IPS-15b (cell line): ENCODE measurements around the gene CDCA3.

Experiments
- H3K27me3 ChIP-seq: one replicate; pipeline ENCODE4 v1.6.1; 2013; ENCODE audit warnings: low read length; ENCODE audit not compliant: control insufficient read depth, insufficient read depth
- H3K36me3 ChIP-seq: one replicate; pipeline ENCODE4 v1.6.1; 2013; ENCODE audit warnings: low read length; ENCODE audit not compliant: control insufficient read depth, insufficient read depth
- H3K4me1 ChIP-seq: one replicate; pipeline ENCODE4 v1.6.1; 2013; ENCODE audit warnings: mild to moderate bottlenecking, low read length; ENCODE audit not compliant: control insufficient read depth, insufficient read depth
- H3K4me3 ChIP-seq: one replicate; pipeline ENCODE4 v1.5.1; 2013; ENCODE audit warnings: low read depth, low read length
- H3K9ac ChIP-seq: one replicate; pipeline ENCODE4 v1.6.1; 2013; ENCODE audit warnings: low read depth, mild to moderate bottlenecking, low read length
- H3K9me3 ChIP-seq: one replicate; pipeline ENCODE4 v1.6.1; 2013; ENCODE audit warnings: mild to moderate bottlenecking, low read length; ENCODE audit not compliant: control insufficient read depth, insufficient read depth

The CDCA3 gene

DNA sequence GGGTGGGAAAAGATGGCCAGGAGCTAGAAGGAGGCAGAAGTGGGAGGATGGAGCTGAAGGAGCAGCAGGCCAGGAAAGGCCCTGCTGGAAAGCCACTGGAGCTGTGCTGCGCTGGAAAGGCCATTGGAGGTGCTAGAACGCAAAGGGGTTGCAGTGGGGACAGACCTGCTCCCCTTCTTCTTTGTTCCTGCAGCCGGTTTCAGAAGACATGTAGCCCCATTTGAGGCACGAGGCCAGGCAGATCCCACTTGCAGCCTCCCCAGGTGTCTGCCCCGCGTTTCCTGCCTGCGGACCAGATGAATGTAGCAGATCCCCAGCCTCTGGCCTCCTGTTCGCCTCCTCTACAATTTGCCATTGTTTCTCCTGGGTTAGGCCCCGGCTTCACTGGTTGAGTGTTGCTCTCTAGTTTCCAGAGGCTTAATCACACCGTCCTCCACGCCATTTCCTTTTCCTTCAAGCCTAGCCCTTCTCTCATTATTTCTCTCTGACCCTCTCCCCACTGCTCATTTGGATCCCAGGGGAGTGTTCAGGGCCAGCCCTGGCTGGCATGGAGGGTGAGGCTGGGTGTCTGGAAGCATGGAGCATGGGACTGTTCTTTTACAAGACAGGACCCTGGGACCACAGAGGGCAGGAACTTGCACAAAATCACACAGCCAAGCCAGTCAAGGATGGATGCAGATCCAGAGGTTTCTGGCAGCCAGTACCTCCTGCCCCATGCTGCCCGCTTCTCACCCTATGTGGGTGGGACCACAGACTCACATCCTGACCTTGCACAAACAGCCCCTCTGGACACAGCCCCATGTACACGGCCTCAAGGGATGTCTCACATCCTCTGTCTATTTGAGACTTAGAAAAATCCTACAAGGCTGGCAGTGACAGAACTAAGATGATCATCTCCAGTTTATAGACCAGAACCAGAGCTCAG, 31.7 kb downstream of the CDCA3 start:
- H3K4me3 ChIP-seq, result no peak overlapping the region
- H3K4me1 ChIP-seq, result peaks cover 22% of the 10 kb centered on the region

GRCh38 chr12:6818645-6819044, 32.4 kb downstream of the CDCA3 start:
- Histone ChIP-seq H3K4me3 (no peak overlapping the region), H3K4me1 (peaks cover 22% of the 10 kb centered on the region), H3K9me3 (no peaks in the 10 kb centered on the region), H3K27me3 (peaks cover 29% of the 10 kb centered on the region), H3K36me3 (no peaks in the 10 kb centered on the region), H3K9ac (no peak overlapping the region)

More for the DNA sequence above, 31.7 kb downstream of the CDCA3 start:
- Histone ChIP-seq H3K27me3 (peaks cover 33% of the 10 kb centered on the region), H3K9ac (no peak overlapping the region), H3K36me3 (peaks cover 3% of the 10 kb centered on the region), H3K9me3 (no peaks in the 10 kb centered on the region)

DNA sequence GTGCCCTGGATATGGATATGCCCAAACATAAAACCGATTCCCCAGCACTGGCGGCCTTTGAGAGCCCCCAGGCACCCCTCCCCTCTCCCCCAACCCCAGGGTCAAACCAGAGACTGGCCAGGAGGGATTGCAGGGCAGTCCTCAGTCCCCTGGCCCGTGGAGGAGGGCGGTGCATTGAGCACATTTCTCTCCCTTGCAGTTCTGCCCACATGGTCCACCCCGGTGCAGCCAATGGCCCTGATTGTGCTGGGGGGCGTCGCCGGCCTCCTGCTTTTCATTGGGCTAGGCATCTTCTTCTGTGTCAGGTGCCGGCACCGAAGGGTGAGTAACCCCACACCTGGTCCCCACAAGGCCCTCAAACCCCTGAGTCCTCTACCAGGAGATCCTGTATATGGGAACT, 32.9 kb downstream of the CDCA3 start:
- Histone ChIP-seq H3K9me3 (no peaks in the 10 kb centered on the region), H3K36me3 (no peaks in the 10 kb centered on the region), H3K27me3 (peaks cover 26% of the 10 kb centered on the region), H3K4me3 (no peak overlapping the region), H3K4me1 (peaks cover 22% of the 10 kb centered on the region), H3K9ac (no peak overlapping the region)

DNA sequence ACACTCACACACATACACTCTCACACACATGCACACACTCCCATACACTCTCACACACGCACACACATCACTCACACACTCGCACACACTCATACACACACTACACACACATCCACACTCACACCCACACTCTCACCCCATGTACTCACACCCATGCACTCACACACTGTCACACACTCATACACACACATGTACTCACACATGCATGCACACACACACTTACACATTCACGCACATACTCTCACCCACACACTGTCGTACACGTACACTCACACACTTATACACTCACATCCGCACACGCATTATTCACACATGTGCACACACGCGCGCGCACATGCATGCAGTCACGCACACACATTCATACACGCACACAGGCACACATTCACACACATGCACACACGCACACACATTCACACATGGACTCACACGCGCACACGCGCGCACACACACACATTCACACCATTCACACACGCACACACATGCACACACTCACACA, 33.4 kb downstream of the CDCA3 start:
- Histone ChIP-seq H3K9me3 (no peaks in the 10 kb centered on the region), H3K4me3 (no peak overlapping the region), H3K4me1 (peaks cover 16% of the 10 kb centered on the region), H3K9ac (no peak overlapping the region), H3K36me3 (no peaks in the 10 kb centered on the region), H3K27me3 (peaks cover 21% of the 10 kb centered on the region)

- Histone ChIP-seq H3K9ac (no peak overlapping the region), H3K9me3 (no peaks in the 10 kb centered on the region), H3K4me3 (no peak overlapping the region), H3K27me3 (peaks cover 17% of the 10 kb centered on the region), H3K36me3 (no peaks in the 10 kb centered on the region), H3K4me1 (peaks cover 16% of the 10 kb centered on the region)
These were observed 34.0 kb downstream of the CDCA3 start for GRCh38 chr12:6817098-6817497.

DNA sequence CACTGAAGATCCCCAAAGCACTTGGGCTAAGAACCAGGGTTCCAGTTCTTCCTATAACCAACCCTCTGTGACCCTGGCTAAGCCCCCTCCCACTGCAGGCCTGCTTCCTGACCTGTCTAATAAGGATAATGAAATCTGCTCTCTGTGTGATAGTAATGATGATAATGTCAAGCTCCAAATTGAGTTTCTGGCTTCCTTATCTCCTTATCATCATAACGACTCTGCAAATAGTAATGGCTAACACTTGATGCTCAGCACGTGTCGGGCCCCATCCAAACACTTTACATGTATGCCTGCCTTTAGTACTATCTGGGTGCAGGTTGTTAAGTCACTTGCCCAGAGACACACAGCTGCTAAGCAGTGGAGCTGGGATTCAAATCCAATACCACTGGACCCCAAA, 34.5 kb downstream of the CDCA3 start:
- no peak overlapping the region for H3K9ac ChIP-seq
- H3K4me3 ChIP-seq, result no peak overlapping the region
- H3K9me3 ChIP-seq, result no peaks in the 10 kb centered on the region
- peaks cover 15% of the 10 kb centered on the region for H3K27me3 ChIP-seq
- peaks cover 16% of the 10 kb centered on the region for H3K4me1 ChIP-seq
- no peaks in the 10 kb centered on the region for H3K36me3 ChIP-seq

DNA sequence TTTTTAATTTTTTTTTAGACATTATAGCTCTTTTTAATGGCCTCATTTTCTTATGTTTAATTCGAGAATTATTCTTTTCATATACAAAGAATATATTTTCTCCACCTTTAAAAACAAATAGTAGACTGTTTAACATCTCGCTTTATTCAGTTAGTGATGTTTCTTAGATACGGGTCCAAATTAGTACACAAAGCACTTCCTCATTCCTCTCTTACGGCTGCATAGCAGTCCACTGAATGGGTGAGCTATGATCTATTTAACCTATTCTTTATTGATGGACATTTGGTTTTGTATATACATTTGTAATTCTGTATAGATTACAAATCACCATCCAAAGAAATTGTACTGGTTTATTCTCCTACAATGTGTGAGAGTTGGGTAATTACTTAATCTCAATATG, 37.7 kb downstream of the CDCA3 start:
- Histone ChIP-seq H3K36me3 (no peaks in the 10 kb centered on the region), H3K27me3 (no peaks in the 10 kb centered on the region), H3K4me3 (no peak overlapping the region), H3K4me1 (peaks cover 11% of the 10 kb centered on the region), H3K9ac (no peak overlapping the region), H3K9me3 (no peaks in the 10 kb centered on the region)

- Histone ChIP-seq H3K4me1 (peaks cover 11% of the 10 kb centered on the region), H3K27me3 (no peaks in the 10 kb centered on the region), H3K36me3 (no peaks in the 10 kb centered on the region), H3K9ac (no peak overlapping the region), H3K9me3 (no peaks in the 10 kb centered on the region), H3K4me3 (no peak overlapping the region)
These were observed 40.3 kb downstream of the CDCA3 start for GRCh38 chr12:6810758-6811157.

- peaks cover 11% of the 10 kb centered on the region for H3K4me1 ChIP-seq
- H3K9me3 ChIP-seq, result no peaks in the 10 kb centered on the region
- no peaks in the 10 kb centered on the region for H3K36me3 ChIP-seq
- H3K27me3 ChIP-seq, result no peaks in the 10 kb centered on the region
- H3K4me3 ChIP-seq, result no peak overlapping the region
- H3K9ac ChIP-seq, result no peak overlapping the region
These were observed 42.0 kb downstream of the CDCA3 start for GRCh38 chr12:6809056-6809455.

DNA sequence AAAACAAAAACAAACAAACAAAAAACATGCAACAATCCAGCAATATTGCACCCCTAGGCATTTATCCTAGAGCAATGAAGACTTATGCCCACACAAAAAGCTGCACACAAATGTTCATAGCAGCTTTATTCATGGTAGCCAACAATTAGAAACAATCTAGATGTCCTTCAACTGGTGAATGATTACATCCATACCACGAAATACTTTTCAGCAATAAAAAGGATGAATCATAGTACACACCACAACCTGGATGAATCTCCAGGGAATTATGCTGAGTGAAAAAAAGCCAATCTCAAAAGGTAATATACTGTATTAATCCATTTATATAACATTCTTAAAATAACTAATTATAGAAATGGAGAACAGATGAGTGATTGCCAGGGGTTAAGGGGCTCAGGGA, 43.9 kb downstream of the CDCA3 start:
- peaks cover 11% of the 10 kb centered on the region for H3K4me1 ChIP-seq
- no peak overlapping the region for H3K4me3 ChIP-seq
- no peaks in the 10 kb centered on the region for H3K36me3 ChIP-seq
- H3K9me3 ChIP-seq, result no peaks in the 10 kb centered on the region
- H3K9ac ChIP-seq, result no peak overlapping the region
- H3K27me3 ChIP-seq, result no peaks in the 10 kb centered on the region

- no peaks in the 10 kb centered on the region for H3K27me3 ChIP-seq
- no peaks in the 10 kb centered on the region for H3K9me3 ChIP-seq
These were observed 51.9 kb downstream of the CDCA3 start for GRCh38 chr12:6799147-6799546.

More at GRCh38 chr12:6799147-6799546, 51.9 kb downstream of the CDCA3 start:
- H3K4me3 ChIP-seq, result no peak overlapping the region
- H3K9ac ChIP-seq, result no peak overlapping the region
- no peaks in the 10 kb centered on the region for H3K36me3 ChIP-seq
- no peaks in the 10 kb centered on the region for H3K4me1 ChIP-seq
